ENCODE measurements around the gene TXNDC12. TPM values are rescaled to one million over a fixed set of nuclear protein-coding genes. Genes with fewer than 3 reads are reported as not detected.
"Not testable (repeated sequence)": the region's sequence is repeated elsewhere in the genome, so short reads cannot be mapped to it uniquely, and the experiment has no call there.

Gene TXNDC12
- total and polyA plus RNA-seq, 10 donors = 10.3 to 49.5 (median 41.8) TPM

- no peak overlapping the region for H3K4me3 ChIP-seq
- H3K36me3 ChIP-seq = peaks cover 3 to 79% (median 60%) of the 10 kb centered on the region in 6 donors
- no peaks in the 10 kb centered on the region for H3K9me3 ChIP-seq
- WGBS, 5 donors = 74 to 90% (median 81%) methylated on average over 2 of the region's 2 CpGs
- DNase-seq = no peak
- no peaks in the 10 kb centered on the region for H3K27me3 ChIP-seq (replicated peaks in 1 of 7)
- no peak overlapping the region for H3K27ac ChIP-seq
- TF ChIP-seq CTCF (IDR thresholded peaks at IDR 0.05 in 8 of 11, conservative IDR thresholded peaks at IDR 0.05 in 3 of 11) = no peak
- no peak for TF ChIP-seq POLR2A (IDR thresholded peaks at IDR 0.05)
- no peak for TF ChIP-seq POLR2AphosphoS5 (IDR thresholded peaks at IDR 0.05)
- no peaks in the 10 kb centered on the region for H3K4me1 ChIP-seq
- intact Hi-C loops (cut with DNase I; ENCODE audit: low total_unique reads) = no loop called here
Observed at GRCh38 chr1:52022133-52022532, 32.9 kb downstream of the TXNDC12 start.

- no peak overlapping the region for H3K4me3 ChIP-seq
- H3K36me3 ChIP-seq = no peaks in the 10 kb centered on the region
- H3K27ac ChIP-seq = no peak overlapping the region
- intact Hi-C loops (cut with DNase I; ENCODE audit: low total_unique reads) = no loop called here
- TF ChIP-seq CTCF (IDR thresholded peaks at IDR 0.05 in 8 of 11, conservative IDR thresholded peaks at IDR 0.05 in 3 of 11) (no peak), POLR2AphosphoS5 (IDR thresholded peaks at IDR 0.05) (no peak), POLR2A (IDR thresholded peaks at IDR 0.05) (no peak)
- H3K4me1 ChIP-seq = no peaks in the 10 kb centered on the region
- 80 to 89% (median 83%) methylated on average over 7 of the region's 7 CpGs for WGBS, 5 donors
- H3K9me3 ChIP-seq = no peaks in the 10 kb centered on the region
- H3K27me3 ChIP-seq (replicated peaks in 1 of 7) = peaks cover 0 to 43% (median 0%) of the 10 kb centered on the region in 7 donors
- no peak for DNase-seq
Observed at GRCh38 chr1:52008071-52008809, 46.8 kb downstream of the TXNDC12 start.

GRCh38 chr1:52007215-52008002, 47.6 kb downstream of the TXNDC12 start:
- H3K9me3 ChIP-seq = no peaks in the 10 kb centered on the region
- H3K4me1 ChIP-seq = no peaks in the 10 kb centered on the region
- intact Hi-C loops (cut with DNase I; ENCODE audit: low total_unique reads) = no loop called here
- 62 to 78% (median 75%) methylated on average over 5 of the region's 5 CpGs for WGBS, 5 donors
- no peak overlapping the region for H3K27ac ChIP-seq
- no peak overlapping the region for H3K4me3 ChIP-seq
- no peak for TF ChIP-seq POLR2AphosphoS5 (IDR thresholded peaks at IDR 0.05)
- no peaks in the 10 kb centered on the region for H3K36me3 ChIP-seq
- no peak for DNase-seq
- peaks cover 0 to 52% (median 0%) of the 10 kb centered on the region in 7 donors for H3K27me3 ChIP-seq (replicated peaks in 1 of 7)

GRCh38 chr1:52006081-52006553, 48.9 kb downstream of the TXNDC12 start:
- H3K27me3 ChIP-seq (replicated peaks in 1 of 7) = peaks cover 0 to 54% (median 0%) of the 10 kb centered on the region in 7 donors
- H3K27ac ChIP-seq; intact Hi-C loops (cut with DNase I; ENCODE audit: low total_unique reads); H3K4me3 ChIP-seq; H3K9me3 ChIP-seq; H3K36me3 ChIP-seq; DNase-seq; H3K4me1 ChIP-seq: not testable (repeated sequence)
- WGBS, 5 donors = 39 to 69% (median 60%) methylated on average over 3 to 5 of the region's 5 CpGs

GRCh38 chr1:52005548-52005947, 49.4 kb downstream of the TXNDC12 start:
- H3K9me3 ChIP-seq; H3K4me3 ChIP-seq; H3K27ac ChIP-seq; H3K4me1 ChIP-seq; DNase-seq; intact Hi-C loops (cut with DNase I; ENCODE audit: low total_unique reads); H3K36me3 ChIP-seq: not testable (repeated sequence)
- H3K27me3 ChIP-seq (replicated peaks in 1 of 7) = peaks cover 0 to 54% (median 0%) of the 10 kb centered on the region in 7 donors
- 39 to 46% (median 44%) methylated on average over 3 of the region's 3 CpGs for WGBS, 5 donors

All from spleen (tissue), 11 donors.